Measurements from ENCODE around the gene SEMA4B.
"Not testable (repeated sequence)": the region's sequence is repeated elsewhere in the genome, so short reads cannot be mapped to it uniquely, and the experiment has no call there.

Gene SEMA4B

GRCh38 chr15:90184119-90184785, 16.9 kb upstream of the SEMA4B start:
- peak; percentile 84 for DNase-seq (ENCODE audit: low spot score)

- peak; percentile 71 for DNase-seq (ENCODE audit: low spot score)
Observed at GRCh38 chr15:90184786-90185704, 16.1 kb upstream of the SEMA4B start.

GRCh38 chr15:90187257-90187868, 13.8 kb upstream of the SEMA4B start:
- DNase-seq (ENCODE audit: low spot score) = peak; percentile 42

DNA sequence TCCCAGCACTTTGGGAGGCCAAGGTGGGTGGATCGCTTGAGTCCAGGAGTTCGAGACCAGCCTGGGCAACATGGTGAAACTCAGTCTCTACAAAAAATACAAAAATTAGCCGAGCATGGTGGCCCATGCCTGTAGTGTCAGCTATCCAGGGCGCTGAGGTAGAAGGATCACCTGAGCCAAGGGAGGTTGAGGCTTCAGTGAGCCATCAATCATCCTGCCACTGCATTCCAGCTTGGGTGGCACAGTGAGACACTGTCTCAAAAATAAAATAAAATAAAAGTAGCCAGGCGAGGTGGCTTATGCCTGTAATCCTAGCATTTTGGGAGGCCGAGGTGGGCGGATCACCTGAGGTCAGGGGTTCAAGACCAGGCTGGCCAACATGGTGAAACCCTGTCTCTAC, 13.1 kb upstream of the SEMA4B start:
- DNase-seq (ENCODE audit: low spot score) = not testable (repeated sequence)

- no peak for DNase-seq (ENCODE audit: low spot score)
Observed at GRCh38 chr15:90188914-90189748, 12.0 kb upstream of the SEMA4B start.

DNA sequence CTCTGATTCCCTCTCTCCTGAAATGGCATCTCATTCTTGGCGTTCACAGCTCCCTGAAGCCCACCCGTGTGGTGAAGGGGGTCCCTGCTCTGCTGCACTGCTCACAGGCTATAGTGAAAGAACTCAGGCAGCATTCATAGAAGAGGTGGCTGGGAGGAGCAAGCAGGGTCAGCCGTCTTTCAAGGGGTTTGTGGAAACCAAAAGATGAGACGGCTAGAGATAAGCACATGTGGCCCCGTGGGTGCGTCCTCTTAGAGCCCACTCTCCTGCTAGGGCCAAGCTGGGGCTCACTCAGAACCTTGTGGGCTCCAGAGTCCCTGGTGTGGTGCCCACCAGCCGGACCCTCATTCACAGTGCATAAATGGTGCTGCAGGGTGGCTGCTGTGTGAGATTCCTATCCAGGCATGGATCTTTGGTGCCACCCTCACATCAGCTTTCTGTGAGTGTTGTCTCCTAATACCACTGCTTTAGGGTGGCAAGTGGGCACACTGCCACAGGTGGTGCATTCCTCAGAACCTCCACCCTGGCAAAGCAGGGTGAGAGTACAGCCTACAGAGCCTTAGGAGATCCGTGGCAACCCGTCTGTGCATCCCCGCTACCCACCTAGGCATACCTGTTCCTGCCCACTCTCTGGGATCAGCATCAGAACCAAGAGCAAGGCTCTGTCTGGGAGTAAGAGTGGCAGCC, 11.2 kb upstream of the SEMA4B start:
- no peak for DNase-seq (ENCODE audit: low spot score)

DNA sequence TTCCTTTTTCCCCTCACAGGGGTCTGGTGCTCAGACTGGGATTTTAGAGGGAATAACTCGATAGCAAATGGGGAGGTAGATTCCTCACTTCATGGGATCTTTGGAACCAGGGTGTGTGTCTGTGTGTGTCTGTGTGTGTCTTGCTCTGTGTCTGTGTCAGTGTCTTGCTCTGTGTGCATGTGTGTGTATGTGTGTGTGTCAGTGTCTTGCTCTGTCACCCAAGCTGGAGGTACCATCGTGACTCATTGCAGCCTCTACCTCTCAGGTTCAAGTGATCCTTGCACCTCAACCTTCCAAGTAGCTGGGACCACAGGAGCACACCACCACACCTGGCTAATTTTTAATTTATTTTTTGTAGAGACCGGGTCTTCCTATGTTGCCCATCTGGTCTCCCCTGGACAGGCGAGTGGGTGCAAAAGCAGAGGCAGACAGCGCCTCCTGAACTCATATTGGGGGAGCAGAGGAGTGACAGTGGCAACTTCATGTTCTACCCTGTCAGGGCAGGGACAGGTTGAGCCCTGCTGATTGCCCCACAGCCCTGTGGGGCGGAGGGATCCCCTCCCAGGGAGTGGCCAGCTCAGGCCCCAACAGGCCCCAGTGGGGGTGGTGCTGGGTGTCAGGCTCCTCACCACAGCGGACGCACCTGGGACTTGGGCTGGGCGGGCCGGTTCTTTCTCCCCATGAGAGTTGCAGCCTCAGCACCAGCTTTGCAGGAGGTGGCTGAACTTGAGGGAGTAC, 10.4 kb upstream of the SEMA4B start:
- DNase-seq (ENCODE audit: low spot score) = no peak

DNA sequence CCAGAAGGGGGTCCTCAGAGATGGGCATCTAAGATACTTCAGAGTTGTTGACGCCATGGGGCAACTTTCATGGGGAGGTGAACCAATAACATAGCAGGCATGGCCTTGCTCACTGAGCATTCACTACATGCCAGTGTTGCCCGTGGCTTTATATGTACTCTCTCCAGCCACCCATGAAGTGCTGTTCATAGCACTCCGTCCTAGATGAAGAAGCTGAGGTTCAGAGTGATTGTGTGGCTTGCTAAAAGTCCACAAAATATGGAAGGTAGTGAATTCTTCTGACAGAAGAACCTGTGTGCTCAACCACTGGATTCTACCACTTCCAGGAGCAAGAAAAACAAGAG, 9.8 kb upstream of the SEMA4B start:
- DNase-seq (ENCODE audit: low spot score) = no peak

DNA sequence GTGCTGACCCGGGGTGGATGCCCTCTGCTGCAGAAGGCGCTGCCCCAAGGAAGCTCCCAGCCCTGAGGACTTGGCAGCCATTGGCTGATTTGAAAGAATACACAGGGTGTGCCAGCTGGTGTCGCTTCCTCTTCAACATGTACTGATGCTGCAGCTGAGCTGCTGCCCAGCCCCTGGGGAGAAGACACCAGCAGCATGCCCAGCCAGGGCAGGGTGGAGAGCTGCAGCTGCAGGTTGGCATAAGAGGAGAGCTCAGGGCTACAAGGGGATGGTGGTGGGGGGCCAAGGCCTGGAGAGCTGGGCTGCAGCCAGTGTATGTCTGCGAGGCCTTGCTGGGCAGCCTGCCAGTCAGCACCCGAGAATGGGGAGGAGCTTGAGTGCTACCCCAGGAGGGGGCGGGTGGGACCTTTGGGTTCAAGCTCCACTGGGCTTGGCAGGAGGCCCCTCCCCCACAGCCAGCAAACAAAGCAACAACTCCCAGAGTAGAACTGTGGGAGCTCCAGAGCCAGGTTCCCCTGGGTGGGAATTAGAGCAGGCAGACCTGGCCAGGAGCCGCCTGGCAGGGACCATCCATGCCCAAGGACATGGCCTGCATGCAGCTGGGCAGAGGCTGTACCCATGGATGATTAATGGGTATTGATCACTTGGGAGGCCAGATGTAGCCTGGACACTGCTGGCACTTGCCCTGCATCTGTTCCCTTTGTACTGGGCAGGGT, 9.2 kb upstream of the SEMA4B start:
- peak; percentile 70 for DNase-seq (ENCODE audit: low spot score)

GRCh38 chr15:90192961-90193786, 8.0 kb upstream of the SEMA4B start:
- DNase-seq (ENCODE audit: low spot score) = peak; percentile 81

- DNase-seq (ENCODE audit: low spot score) = no peak
Observed at GRCh38 chr15:90194655-90195054, 6.5 kb upstream of the SEMA4B start.

DNA sequence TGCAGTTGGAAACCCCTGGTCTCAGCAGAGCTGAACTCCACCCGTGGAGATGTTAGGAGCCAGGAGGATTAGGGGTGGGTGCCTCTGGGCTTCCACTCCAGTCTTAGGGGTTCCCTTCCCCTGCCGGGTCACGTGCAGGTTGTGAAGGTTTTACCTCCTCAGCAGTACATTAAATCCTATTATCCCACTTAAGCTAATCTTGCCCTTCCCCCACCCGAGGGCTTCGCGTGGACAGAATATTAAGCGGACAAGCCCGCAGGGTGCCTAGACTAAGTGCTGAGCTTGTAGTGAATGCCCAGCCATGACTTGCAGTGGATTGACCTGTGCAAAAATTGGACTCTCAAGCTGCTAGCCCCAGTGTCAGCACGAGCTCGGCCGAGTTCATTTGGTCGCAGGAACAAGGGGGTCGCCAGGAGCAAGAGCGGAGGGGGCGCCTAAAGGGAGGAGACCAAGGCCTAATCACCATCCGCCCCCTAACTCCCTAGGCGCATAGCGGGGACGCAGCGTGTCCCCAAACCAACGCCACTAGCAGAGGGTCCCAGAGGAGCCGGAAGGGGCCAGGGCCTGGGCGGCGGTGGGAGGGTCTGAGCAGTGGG, 498 bp upstream of the SEMA4B start:
- DNase-seq (ENCODE audit: low spot score) = no peak

- DNase-seq (ENCODE audit: low spot score) = no peak
Observed at GRCh38 chr15:90201944-90202375, 830 bp downstream of the SEMA4B start.

DNA sequence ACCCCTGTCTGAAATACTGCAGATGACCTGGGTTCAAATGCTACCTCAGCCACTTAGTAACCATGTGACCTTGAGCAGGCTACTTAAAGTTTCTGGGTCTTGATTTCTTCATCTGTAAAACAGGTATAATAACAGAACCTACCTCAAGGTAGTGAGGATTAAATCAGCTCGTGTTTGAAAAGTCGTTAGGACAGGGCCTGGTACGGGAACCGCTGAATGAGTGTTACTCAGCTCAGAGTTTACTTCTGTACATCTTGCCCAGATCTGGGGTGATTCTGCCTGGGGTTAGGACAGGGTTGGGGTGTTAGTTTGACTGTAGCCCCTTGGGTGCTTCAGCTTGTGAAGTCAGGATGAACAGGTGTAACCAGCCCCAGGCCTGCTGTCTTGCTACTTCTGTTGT, 1.8 kb downstream of the SEMA4B start:
- DNase-seq (ENCODE audit: low spot score) = no peak

DNA sequence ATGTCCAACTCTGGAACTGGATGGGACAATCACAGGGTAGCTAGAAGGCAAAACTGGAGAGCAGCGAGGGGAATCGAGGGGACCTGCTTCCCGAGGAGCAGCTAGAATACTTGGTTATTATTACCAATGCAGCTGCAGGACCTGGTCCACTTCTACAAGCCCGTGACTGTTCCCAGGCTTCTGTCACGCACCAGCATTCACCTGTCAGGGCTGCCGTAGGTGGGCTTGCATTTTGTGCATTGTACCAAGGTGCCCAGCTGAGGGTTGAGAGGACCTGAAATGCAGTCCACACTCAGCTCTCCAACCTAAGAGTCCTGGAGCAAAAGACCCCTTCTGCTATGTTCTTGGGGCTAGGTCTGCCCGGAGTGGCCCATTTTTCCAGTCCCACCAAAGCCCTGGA, 2.3 kb downstream of the SEMA4B start:
- no peak for DNase-seq (ENCODE audit: low spot score)

DNA sequence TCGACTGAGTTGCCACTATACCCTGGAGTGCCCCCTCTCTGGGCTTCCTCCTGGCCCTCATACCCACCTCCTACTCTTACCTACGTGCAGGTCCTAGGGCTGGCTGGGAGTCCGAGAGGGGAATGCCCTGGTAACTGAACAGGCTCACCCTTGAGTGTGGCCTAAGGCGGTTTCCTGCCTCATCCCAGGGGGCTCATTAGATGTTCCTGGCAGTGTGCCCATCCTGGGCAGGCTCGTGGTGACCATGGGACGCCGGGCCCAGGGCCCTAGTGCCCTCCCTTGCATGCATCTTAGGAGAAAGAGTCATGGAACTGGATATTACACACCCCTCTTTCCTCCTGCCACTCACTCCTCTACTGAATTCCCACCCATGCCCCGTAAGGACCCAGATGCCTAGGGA, 2.8 kb downstream of the SEMA4B start:
- no peak for DNase-seq (ENCODE audit: low spot score)

- no peak for DNase-seq (ENCODE audit: low spot score)
Observed at GRCh38 chr15:90205050-90205848, 4.1 kb downstream of the SEMA4B start.

DNA sequence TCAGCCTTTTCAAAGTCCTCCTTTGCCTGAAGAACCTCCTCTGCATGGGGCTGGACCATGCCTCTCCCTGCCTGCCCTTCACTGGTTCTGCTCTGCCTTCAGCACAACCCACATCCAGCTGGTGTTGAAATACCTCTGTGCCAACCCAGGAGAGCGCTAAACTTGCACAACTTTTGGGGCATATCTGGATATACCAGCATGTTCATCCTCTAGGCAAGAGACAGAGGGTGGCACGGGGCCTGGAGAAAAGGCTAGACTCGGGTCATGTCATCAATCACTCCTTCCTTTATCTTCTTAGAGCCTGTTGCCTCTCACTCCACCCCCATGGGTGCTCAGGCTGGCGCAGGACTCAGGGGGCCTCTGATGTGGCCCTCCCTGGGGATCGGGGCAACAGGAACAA, 4.8 kb downstream of the SEMA4B start:
- DNase-seq (ENCODE audit: low spot score) = no peak
